ENCODE results near the gene TMEM63C.

Gene TMEM63C

DNA sequence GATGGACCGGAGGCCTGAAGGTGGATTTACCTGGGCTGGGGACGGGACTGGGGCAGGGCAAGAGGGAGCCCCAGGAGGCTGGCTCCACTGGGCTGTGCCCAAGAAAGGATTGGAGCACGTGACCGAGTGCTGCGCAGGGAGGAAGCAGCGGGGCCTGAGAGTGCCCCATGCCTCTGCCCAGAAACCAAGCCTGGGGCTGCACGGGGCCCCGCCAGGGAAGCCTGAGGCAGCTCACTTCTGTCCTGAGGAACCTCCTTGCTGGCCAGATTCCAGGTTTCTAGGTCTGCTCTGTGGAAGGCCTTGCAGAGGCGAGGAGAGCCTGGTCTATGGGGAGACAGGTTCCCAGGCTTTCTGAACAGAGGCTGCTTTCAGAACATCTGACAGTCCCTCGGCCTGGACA lies 79.0 kb downstream of the TMEM63C start:
- no peaks in the 10 kb centered on the region for H3K27me3 ChIP-seq (ENCODE audit: low read length)
- no peaks in the 10 kb centered on the region for H3K9me3 ChIP-seq (ENCODE audit: insufficient read depth, low read length)
- H3K9ac ChIP-seq (ENCODE audit: low read length), result no peak overlapping the region
- no peak overlapping the region for H3K4me3 ChIP-seq (ENCODE audit: insufficient read depth, low read length, poor library complexity, severe bottlenecking)
- no peak overlapping the region for H2AFZ ChIP-seq (ENCODE audit: low read depth, low read length, severe bottlenecking)
- H3K9me2 ChIP-seq (replicated peaks; ENCODE audit: insufficient read depth, low read length), result no peaks in the 10 kb centered on the region
- H3K4me2 ChIP-seq (ENCODE audit: low read depth, low read length, poor library complexity, severe bottlenecking), result no peak overlapping the region
- no peak overlapping the region for H3K27ac ChIP-seq (ENCODE audit: low read depth, low read length)
- no peaks in the 10 kb centered on the region for H3K36me3 ChIP-seq (ENCODE audit: low read length)
- H3F3A ChIP-seq (ENCODE audit: insufficient read depth), result no peaks in the 10 kb centered on the region
- no peaks in the 10 kb centered on the region for H3K79me2 ChIP-seq (ENCODE audit: insufficient read depth, low read length)
- no peaks in the 10 kb centered on the region for H4K20me1 ChIP-seq (ENCODE audit: low read depth, low read length)
- TF ChIP-seq CTCF (IDR thresholded peaks at IDR 0.05; ENCODE audit: insufficient read depth, low read length, poor library complexity, severe bottlenecking) (no peak), EZH2phosphoT487 (conservative IDR thresholded peaks at IDR 0.05; ENCODE audit: low read length) (no peak)

DNA sequence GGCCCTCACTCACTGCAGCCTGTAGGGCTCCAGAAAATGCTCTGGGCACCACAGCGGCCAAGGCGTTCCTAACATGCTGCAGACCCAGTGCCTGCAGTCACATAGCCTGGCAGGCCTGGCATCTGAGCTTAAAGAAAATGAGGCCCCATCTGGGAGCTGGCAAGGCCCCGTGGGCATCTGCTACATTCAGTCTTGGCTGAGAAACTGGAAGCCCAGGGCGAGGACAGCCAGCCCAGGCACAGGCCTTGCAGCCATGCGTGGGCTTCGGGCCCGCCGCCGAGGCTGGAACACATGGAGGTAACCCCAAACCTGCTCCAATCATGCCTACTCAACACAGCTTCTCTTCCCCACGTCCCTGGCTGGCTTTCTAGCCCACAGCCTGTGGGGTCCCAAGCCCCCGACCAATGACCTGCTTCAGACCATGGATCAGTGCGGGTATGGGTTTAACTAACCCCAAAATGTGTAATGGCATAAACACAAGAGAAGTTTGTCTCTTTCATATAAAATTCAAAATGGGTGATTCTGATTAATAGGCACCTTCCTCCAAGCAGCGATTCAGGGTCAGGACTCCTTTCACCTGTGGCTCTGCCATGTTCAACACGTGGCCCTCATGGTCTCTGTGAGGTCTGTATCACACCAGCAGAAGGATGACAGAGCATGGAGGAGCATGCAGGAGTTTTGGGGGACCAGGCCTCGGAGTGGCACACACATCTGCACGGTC lies 83.0 kb downstream of the TMEM63C start:
- H3K27me3 ChIP-seq (ENCODE audit: low read length), result no peaks in the 10 kb centered on the region
- H3K4me2 ChIP-seq (ENCODE audit: low read depth, low read length, poor library complexity, severe bottlenecking), result no peak overlapping the region

GRCh38 chr14:77265187-77265515 lies 83.6 kb downstream of the TMEM63C start:
- H3K79me2 ChIP-seq (ENCODE audit: insufficient read depth, low read length), result no peaks in the 10 kb centered on the region
- H3K36me3 ChIP-seq (ENCODE audit: low read length), result no peaks in the 10 kb centered on the region
- H2AFZ ChIP-seq (ENCODE audit: low read depth, low read length, severe bottlenecking), result no peak overlapping the region
- no peaks in the 10 kb centered on the region for H3K27me3 ChIP-seq (ENCODE audit: low read length)
- no peaks in the 10 kb centered on the region for H4K20me1 ChIP-seq (ENCODE audit: low read depth, low read length)
- H3K9ac ChIP-seq (ENCODE audit: low read length), result no peak overlapping the region
- TF ChIP-seq CTCF (IDR thresholded peaks at IDR 0.05; ENCODE audit: insufficient read depth, low read length, poor library complexity, severe bottlenecking) (no peak), EZH2phosphoT487 (conservative IDR thresholded peaks at IDR 0.05; ENCODE audit: low read length) (no peak)
- no peak overlapping the region for H3K4me3 ChIP-seq (ENCODE audit: insufficient read depth, low read length, poor library complexity, severe bottlenecking)
- no peak overlapping the region for H3K27ac ChIP-seq (ENCODE audit: low read depth, low read length)
- no peaks in the 10 kb centered on the region for H3K9me2 ChIP-seq (replicated peaks; ENCODE audit: insufficient read depth, low read length)
- H3K4me2 ChIP-seq (ENCODE audit: low read depth, low read length, poor library complexity, severe bottlenecking), result no peak overlapping the region
- no peaks in the 10 kb centered on the region for H3K9me3 ChIP-seq (ENCODE audit: insufficient read depth, low read length)
- H3F3A ChIP-seq (ENCODE audit: insufficient read depth), result no peaks in the 10 kb centered on the region

More for the DNA sequence above, 83.0 kb downstream of the TMEM63C start:
- no peak overlapping the region for H2AFZ ChIP-seq (ENCODE audit: low read depth, low read length, severe bottlenecking)
- TF ChIP-seq CTCF (IDR thresholded peaks at IDR 0.05; ENCODE audit: insufficient read depth, low read length, poor library complexity, severe bottlenecking), result no peak
- no peak for TF ChIP-seq EZH2phosphoT487 (conservative IDR thresholded peaks at IDR 0.05; ENCODE audit: low read length)
- no peak overlapping the region for H3K9ac ChIP-seq (ENCODE audit: low read length)
- H3K9me2 ChIP-seq (replicated peaks; ENCODE audit: insufficient read depth, low read length), result no peaks in the 10 kb centered on the region
- no peaks in the 10 kb centered on the region for H3K36me3 ChIP-seq (ENCODE audit: low read length)
- no peaks in the 10 kb centered on the region for H3K9me3 ChIP-seq (ENCODE audit: insufficient read depth, low read length)
- no peaks in the 10 kb centered on the region for H3F3A ChIP-seq (ENCODE audit: insufficient read depth)
- no peaks in the 10 kb centered on the region for H3K79me2 ChIP-seq (ENCODE audit: insufficient read depth, low read length)
- H4K20me1 ChIP-seq (ENCODE audit: low read depth, low read length), result no peaks in the 10 kb centered on the region
- no peak overlapping the region for H3K4me3 ChIP-seq (ENCODE audit: insufficient read depth, low read length, poor library complexity, severe bottlenecking)
- no peak overlapping the region for H3K27ac ChIP-seq (ENCODE audit: low read depth, low read length)
